Measurements from ENCODE around the gene TTLL1.
"Not testable (repeated sequence)": the region's sequence is repeated elsewhere in the genome, so short reads cannot be mapped to it uniquely, and the experiment has no call there.

TTLL1 gene

DNA sequence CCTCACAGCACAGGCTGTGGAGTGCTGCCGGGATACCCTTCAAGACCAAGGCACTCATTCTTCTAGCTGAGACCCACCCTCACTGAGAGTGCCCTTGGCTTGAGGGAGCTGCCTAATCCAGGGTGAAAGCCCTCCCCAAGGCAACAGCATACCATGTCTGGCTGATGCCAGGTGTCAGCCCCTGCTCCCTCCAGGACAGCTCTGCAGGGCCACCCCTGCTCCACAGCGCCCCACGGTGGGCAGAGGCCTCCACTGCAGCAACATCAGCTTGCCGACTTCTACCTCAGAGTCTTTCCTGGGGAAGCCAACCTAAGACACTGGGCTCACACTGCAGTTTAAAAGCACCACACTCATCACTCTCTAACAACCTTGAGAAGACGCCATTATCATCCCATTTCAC, 29.0 kb downstream of the TTLL1 start:
- DNase-seq, result no peak

DNA sequence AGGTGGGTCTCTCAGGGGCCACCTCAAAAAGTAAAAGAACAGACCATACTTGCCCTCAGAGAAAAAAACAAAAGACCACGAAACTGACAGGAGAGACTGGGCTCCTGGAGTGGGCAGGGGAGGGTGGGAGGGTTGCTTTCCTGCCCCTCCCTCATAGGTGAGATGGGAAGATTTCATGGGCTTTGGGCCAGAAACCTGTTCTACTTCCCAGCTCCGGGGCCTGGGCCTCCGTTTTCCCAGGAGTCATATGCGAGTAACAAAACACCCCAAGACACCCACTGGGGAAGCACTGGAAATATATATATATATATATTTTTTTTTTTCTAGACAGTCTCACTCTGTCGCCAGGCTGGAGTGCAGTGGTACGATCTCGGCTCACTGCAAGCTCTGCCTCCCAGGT, 31.6 kb downstream of the TTLL1 start:
- no peak for DNase-seq

DNA sequence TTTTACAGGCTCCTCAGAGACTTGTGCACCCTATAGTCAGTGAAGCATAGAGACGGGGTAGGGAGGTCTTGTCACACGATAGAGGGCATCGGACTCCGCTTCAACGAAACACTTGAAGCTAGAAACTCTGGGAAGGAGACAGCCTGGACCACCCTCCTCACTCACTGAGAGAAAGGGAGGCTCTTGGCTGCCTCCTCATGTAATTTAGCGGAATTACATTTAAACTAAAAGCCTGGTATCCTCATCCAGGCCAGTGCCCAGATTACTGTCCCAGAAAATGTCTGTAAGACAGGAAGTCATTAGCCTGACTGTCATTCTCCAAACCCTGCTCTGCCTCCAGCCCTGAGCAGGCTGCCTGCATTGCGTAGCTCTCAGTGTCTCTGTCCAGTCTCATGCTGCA, 36.0 kb downstream of the TTLL1 start:
- no peak for DNase-seq

DNA sequence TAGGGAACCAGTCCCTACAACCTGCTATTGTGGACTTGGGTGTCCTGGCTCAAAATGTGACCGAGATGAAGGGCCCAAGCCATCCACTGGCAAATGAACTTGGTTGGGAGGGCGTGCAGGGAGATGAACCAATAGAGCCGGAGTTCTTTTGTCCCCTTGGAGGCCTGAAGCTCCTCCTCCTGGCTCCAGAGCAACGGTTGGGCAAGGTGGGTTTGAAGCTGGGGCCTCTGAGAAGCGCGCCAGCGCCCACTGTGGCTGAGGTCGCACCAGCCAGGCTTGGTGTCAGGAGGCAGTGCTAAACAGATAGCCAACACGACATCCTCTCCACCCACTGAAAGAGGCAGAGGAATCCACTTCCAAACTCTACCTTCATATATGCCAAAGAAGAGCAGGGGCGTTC, 38.2 kb downstream of the TTLL1 start:
- no peak for DNase-seq

DNA sequence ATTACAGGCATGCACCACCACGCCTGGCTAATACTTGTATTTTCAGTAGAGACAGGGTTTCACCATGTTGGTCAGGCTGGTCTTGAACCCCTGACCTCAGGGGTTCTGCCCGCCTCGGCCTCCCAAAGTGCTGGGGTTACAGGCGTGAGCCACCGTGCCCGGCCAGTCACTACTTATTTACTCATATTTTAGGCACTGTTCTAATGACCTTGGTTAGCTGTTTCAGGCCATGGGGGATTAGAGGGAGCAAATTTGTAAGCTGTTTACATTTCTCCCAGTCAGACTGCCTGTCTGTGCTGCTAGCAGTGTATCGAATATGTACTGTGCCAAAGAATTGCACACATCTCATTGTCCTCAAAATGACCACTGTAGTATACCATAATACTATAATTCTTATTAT, 41.6 kb downstream of the TTLL1 start:
- DNase-seq, result no peak

DNA sequence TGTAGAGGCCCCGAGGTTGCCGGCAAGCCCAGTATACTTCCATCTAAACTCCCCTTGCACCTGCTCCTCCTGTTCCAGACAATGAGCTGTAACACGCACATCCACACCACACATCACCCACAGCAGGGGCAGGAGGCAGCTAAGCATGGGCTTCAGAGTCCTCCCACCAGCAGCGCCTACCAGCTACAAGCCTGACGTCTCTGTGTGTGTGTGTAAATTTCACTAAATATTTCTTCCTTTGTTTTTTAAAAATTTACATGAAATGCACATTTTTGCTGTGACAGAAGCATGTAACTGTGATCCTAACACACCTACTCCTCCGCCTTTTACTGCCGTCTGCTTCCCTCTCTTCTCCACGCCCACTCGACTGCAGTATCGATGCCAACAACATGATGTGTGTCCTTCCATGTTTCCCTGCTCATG, 44.9 kb downstream of the TTLL1 start:
- no peak for DNase-seq

DNA sequence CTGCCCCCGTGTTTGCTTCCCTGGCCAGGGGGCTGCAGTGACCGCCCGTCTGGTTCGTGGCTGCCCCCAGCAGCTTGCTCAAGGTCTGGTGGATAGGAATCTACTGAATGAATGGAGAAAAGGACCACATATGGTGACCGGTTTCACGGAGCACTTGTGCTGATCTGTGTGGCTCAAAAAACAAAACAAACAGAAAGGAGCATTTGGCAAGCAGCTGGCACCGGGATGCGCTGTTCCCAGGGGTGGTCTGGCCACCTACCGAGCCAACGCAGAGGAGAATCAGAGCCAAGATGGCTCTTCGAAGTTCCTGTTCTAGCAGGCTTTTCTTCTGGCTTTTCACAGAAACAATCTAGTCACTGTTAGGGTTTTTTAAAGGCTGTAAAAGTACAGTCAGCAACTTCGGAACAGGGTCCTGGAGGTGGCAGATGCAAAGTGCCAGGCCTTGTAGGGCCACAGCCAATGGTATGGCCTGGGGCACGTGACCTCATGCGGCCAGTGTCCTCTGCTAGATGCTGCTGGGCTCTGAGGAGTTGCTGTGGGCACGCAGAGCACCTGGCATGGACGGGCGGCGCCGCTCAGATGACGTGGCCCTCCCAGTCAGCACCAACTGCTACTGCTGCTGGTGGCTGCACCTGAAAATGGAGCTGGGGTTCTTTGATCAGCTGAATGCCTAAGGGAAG, 47.0 kb downstream of the TTLL1 start:
- DNase-seq, result no peak

DNA sequence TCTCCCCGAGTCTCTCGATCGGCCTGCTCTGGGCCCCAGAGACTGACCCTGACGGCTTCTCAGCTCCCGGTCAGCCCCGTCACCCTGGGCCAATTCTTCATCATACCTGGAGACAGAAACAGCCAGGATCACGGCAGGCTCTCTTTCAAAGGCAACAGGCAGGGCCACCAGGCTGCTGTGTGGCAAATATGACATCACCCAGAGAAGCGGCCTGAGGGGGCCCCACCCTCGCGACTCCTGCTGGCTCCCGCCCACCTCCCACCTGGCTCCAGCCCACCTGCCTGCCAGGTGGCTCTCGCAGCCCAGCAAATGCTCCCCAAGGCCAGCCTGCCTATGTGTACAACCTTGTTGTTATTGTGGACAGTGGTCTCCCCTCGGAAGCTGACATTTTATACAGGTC, 49.4 kb downstream of the TTLL1 start:
- no peak for DNase-seq

DNA sequence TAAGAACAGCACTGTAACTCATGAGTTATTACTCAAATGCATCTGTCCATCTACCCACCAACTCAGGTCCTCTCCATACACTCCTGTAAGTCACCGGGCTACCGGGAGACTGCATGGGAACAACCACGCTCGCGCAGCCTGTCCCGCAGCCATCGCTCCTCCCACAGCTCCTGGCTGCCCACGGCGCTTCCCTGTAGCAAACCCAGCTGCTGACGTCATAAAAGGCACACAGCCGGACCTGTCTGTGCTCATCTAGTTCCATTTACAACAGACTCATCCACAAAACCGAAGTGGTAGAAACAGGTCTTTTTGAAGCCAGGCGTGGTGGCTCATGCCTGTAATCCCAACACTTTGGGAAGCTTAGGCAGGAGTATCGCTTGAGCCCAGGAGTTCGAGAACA, 50.9 kb downstream of the TTLL1 start:
- no peak for DNase-seq

DNA sequence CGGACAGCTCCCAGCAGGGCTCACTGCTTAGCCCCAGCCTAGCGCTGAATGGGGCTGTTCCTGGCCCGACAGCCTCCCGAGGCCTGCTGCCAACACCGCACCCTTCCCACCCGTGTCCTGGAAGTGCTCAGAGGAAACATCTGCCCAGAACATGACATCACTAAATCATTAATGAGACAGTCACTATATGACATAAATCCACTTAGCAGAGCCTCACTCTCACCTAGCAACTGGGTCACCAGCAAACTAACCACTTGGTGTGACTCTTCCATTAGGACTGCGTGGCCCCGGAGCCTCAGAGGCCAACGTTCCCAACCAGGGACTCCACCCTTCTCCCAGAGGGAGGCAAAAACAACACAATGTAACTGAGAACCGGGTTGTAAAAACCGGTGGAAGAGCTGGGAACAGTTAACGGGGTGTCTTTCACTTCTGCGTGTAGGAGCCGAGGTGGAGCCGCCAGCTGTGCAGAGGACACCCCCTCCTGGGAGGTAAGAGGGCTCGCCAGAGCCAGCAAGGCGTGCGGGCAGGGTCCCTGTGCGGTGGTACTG, 52.8 kb downstream of the TTLL1 start:
- DNase-seq, result no peak

DNA sequence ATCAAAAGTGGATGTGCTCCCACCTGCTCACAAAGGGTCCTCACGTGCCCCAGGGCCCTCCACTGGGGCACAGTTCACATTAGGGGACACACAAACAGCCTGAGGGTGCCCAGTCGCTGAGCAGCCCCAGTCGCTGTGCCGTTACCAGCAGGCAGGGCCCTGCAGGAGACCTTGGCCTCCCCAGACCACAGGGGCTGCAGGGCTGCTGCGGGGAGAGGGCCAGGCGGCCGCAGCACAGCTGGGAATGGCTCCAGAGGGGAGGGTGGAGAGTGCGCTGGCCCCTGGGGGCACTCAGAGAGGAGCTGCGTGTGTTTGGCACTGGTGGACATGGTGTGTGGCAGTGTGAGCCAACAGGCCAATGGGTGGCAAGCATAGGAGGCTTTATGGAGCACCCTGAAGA, 53.9 kb downstream of the TTLL1 start:
- no peak for DNase-seq

DNA sequence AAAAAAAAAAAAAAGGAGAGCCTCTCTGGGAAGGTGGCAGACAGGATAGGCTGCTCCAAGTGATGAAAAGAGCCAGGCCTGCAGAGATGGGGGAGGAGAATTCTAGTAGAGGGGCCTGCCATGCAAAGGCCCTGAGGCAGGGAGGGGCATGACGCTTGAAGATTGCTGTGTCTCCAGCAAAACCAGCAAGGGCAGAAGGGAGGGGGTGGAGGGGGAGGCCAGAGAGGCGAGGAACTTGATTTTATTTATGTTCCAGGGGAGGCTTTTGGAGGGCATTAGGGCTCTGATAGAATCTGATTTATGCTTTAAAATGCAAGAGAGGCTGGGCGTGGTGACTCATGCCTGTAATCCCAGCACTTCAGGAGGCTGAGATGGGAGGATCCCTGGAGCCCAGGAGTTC, 57.6 kb downstream of the TTLL1 start:
- no peak for DNase-seq

DNA sequence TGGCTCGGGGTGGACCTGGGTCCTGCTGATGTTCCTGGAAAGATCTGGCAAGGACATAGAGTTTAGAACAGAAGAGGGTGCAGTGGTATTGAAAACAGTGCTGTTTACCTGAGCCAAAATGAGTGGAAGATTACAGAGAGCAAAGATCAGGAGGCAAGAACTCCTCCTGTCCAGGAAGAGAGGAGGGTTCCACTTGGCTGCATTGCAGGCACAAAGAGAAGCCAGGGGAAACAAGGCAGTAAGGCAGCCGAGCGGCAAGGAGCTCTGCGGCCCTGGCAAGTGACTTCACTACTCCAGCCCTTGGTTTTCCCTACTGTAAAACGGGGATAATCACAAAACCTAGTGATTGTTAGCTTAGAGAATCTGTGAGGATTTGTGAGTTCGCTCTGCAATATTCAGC, 70.6 kb downstream of the TTLL1 start:
- DNase-seq, result no peak

DNA sequence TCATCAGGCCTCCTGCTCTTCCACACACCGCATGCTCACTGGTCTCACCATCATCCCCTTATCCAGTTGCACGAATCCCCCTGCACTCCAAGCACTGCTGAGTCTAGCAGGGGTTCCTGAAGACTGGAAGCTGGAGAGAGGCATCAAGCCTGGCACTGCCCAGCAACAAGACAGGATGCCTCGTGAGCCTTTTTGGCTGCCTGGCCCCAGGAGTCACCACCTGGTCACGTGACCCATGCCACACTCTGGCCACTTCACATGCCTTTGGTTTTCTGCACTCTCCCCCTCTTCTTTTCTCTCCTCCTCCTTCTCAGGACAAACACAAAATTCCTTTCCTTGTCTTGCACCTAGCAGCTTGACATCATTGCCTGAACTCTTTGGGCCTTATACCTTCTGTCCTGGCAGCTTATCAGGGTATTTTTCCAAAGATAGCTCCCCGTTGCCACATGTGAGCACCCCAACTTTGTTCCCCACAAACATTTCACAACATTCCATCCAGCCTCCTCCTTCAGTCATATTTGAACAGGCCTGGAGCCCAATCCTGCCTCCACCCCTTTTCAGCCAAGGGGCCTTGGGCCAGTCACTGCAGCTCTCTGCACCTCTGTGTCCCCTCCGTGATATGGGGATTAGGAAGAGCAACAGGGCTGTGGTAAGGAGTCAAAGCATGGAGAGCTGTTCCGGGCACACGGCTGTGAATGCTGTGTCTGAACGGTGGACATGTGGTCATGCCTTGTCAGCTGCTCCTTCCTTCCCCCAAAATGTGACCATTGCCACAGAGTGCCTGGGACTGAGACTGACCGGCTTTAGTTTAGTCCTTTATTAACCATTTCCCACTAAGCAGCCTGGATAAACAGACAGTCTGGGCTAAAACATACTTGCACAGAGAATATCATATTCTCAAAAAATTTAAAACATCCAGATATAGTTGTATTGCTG, 71.4 kb downstream of the TTLL1 start:
- DNase-seq, result no peak

DNA sequence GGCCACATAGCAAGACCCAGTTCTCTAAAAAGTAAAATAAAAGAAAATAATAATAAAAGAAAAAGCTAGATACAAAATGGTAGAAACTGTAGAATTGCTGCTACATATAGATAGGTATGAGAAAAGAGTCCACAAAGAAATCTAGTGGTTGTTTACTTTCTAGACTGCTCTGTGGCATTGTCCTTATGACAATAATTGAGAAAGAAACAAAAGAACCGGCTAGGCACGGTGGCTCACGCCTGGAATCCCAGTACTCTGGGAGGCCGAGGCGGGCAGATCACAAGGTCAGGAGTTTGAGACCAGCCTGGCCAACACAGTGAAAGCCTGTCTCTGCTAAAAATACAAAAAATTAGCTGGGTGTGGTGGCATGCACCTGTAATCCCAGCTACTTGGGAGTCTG, 73.0 kb downstream of the TTLL1 start:
- not testable (repeated sequence) for DNase-seq

DNA sequence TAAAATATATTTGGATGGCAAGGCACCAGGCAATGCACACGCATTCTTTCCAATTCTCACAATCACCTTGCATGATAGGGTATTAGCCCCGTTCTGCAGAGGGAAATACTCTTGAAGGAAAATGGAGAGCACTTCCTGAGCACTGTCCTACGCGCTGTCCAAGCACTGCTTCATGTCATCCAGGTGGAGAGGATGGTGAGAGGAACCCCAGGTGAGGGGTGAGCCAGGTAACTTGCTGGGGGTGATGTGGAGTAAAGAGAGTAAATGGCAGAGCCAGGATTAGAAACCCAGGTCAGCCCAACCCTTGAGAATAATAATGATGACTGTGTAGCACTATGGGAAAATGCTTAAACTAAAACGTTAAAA, 73.5 kb downstream of the TTLL1 start:
- peak; percentile 11 for DNase-seq

DNA sequence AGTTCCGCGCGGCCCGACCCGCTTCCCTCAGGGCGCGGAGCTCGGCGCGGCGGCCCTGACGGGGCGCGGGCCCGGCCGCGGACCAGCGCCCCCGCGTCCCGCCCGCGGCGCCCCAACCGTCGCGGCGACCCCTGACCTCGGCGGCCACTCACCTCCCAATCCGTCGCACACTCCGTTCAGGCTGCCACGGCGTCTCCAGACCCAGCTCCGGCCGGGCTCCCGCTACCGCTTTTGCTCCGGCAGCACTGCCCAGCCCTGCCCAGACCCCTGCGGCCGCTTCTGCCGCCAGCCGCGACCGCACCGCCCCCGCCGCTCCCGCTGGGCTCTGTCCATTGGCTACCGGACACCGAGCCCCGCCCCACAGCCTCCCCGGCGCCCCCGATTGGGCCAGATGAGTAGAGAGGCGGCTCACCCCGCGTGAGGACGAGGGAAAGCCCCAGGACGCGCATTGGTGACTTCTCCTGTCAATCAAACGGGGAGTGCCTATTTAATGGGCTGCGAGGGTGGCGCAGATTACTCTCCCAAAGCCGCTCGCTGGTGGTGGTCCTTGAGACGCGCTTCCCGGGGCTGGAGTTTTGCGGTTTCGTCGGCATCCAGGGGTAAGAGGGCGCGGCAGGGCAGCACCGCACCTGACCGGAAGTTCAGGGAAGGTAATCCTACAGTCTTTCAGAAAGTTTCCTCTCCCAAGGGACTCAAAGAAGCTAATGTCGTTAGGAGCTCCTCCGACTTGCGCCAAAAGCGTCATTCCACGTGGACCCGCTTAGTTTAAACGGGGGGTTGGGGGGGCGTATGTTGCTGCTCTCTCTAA, 74.1 kb downstream of the TTLL1 start, which contains the start of gene PACSIN2:
Gene PACSIN2, minus strand, starts transcription at position 281 of the 808 bp plus-strand sequence. CDS start 103,069 bp downstream, outside the sequence.
- DNase-seq, result peak; percentile 87

DNA sequence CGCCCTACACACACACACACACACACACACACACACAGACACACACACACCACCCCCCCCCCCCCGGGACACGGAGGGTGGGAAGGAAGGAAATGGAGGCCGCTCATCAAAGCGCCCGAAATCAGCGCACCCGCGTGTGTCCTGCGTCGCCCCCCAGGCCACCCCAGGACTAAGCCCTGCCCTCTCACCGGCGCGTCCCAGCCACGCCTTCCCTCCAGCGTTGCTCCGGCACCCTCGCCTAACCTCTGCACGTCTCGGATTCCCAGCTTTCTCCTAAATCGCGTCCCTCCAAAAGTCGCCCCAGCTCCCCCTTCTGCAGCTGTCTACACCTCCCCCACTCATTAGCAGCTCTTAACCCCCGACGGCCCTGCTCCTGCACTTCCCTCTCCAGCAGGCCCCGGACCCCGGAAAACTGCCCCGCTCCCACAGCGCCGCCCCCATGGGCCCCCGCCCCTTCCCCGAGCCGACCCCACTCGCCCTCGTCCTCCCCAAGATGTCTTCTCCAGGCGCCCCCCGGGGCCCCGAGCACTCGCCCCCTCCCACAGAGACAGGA, 74.8 kb downstream of the TTLL1 start:
- DNase-seq, result no peak

DNA sequence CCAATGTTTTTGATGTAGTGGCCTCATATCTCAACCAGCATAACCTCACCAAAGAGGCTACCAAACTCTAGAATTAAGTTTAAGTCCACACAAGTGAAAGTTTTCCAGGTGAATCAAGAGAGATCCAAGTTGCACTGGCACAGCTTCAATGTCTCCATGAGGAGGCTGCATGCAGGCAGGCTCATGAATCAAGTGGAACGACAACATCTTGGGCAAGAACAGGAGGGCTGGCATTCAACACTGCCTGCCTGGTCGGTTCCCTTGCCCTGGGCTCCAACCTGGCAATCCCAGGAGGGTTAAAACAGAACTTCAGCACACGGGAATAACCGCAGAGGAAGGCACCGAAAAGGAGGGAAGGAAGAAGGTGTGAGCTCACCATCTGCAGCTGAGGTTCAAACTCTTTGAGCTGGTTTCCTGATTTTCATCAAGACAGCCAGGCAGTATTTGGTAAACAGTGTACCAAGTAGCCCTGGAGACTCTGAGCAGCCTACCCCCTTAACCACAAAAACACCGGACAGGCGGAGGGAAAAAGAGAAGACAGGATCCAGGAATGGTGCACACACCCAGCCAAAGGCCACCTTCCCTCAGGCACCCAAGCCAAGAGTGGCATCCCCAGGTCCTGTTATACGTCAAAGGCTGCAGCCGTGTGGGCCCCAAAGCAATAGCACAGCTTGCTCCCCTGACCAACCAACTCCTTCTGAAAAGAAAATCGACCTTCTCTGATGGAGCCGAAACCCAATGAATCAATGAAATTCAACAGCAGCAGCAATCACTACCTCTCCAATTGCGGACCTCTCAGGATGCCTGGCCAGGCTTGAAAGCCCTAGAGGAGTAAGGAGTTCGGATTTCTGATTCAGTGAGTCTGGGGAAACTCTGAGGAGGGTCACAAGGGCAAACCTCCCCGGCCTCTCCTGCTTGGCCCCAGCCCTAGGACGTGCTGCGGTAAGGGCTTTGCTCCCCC, 75.6 kb downstream of the TTLL1 start:
- no peak for DNase-seq

DNA sequence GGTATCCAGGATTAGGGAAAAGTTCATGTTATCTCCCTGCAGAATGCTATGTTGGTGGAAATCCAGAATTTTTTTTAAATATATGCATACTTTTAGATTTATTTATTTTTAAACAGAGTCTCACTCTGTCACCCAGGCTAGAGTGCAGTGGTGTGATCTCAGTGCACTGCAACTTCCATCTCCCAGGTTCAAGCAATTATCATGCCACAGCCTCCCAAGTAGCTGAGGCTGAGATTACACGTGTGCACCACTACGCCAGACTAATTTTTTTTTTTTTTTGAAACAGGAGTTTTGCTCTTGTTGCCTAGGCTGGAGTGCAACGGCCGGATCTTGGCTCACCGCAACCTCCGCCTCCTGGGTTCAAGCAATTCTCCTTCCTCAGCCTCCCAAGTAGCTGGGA, 76.8 kb downstream of the TTLL1 start:
- no peak for DNase-seq

DNA sequence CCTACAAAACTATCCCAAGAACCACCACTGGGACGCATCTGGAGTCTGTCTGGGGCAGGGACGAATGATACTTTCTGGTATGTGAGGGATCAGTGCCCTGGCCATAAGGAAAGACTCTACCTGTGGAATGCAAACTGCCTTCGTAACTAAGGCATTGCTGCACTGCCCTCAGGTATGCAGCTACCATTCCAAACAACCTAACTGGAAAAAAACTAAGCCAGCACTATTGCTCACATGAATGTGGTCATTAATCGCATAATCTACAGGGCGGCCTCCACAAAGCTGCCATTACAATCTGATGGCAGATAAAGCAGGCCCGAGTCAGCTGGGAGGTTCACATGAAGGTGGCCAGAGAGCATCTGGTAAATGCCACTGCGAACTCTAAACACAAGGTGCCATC, 78.1 kb downstream of the TTLL1 start:
- no peak for DNase-seq

DNA sequence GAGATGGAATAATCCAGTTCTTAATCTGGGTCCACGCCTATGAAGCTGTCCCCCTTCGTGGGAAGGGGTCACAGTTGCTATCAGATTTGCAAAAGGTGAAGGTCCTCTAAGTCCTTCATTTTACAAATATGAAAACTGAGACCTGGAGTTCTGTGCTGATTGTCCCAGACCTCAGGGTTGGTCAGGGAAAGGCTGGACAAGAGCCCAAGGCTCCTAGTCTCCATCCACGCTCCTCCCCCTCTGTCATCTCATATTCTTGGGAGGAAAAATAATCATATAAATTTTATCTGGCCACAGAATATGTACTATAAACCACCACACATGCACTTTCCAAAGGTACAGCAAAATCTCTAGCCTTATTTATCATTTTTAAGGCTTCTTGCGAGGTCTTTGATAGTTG, 79.7 kb downstream of the TTLL1 start:
- no peak for DNase-seq

Data from NCI-H526 treated with DMSO at 0.1 percent for 48 hours (cell line).